ENCODE results near the gene DHX38.
A peak's percentile ranks its signal among the peaks of the same experiment; 100 is the strongest.

GRCh38 chr16:72050769-72051464 lies 42.7 kb upstream of the DHX38 start:
- TF ChIP-seq, protein P1, sequence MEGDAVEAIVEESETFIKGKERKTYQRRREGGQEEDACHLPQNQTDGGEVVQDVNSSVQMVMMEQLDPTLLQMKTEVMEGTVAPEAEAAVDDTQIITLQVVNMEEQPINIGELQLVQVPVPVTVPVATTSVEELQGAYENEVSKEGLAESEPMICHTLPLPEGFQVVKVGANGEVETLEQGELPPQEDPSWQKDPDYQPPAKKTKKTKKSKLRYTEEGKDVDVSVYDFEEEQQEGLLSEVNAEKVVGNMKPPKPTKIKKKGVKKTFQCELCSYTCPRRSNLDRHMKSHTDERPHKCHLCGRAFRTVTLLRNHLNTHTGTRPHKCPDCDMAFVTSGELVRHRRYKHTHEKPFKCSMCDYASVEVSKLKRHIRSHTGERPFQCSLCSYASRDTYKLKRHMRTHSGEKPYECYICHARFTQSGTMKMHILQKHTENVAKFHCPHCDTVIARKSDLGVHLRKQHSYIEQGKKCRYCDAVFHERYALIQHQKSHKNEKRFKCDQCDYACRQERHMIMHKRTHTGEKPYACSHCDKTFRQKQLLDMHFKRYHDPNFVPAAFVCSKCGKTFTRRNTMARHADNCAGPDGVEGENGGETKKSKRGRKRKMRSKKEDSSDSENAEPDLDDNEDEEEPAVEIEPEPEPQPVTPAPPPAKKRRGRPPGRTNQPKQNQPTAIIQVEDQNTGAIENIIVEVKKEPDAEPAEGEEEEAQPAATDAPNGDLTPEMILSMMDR (IDR thresholded peaks at IDR 0.05 in 4 of 5, conservative IDR thresholded peaks at IDR 0.05 in 1 of 5) = no peak
- peak; percentile 18 to 54 for TF ChIP-seq POLR2A (IDR thresholded peaks at IDR 0.05)
